ENCODE data around the gene CCNL2. TPM values are rescaled to one million over a fixed set of nuclear protein-coding genes. Genes with fewer than 3 reads are reported as not detected.
A peak's percentile ranks its signal among the peaks of the same experiment; 100 is the strongest.

CCNL2 gene
- total and polyA plus RNA-seq, 8 donors: 33.4 to 739 (median 277) TPM

DNA sequence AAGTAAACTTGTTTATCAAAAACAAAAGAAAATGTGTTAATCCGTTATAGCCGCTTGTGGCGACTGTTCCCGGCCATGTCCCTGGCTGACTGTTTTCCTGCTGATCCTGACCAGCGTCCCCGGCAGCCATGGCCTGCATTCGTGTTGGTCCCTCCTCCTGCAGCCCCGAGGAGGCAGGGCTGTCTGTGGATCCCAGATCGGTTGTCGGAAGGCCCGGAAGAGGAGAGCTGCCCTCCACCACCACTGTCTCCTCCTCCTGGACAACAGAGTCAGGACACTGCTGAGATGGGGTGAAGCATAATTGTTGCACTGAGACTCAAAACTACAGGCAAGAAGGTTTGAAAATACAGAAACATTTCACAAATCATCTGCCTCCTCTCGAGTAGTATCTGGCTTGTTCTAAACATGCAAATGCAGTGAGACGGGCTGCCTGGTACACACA lies 37.1 kb downstream of the CCNL2 start:
- Histone ChIP-seq H3K36me3 (no peaks in the 10 kb centered on the region), H3K27me3 (peaks cover 0 to 36% (median 12%) of the 10 kb centered on the region in 3 donors), H3K9me3 (no peaks in the 10 kb centered on the region), H3K27ac (peak overlapping the region; percentile 8 to 89 (median 84)), H3K4me1 (peaks cover 20 to 50% (median 39%) of the 10 kb centered on the region in 4 donors), H3K4me3 (no peak overlapping the region)
- 21 to 31% (median 29%) methylated on average over 13 of the region's 13 CpGs for WGBS, 5 donors
- no peak for TF ChIP-seq POLR2A (IDR thresholded peaks at IDR 0.05)
- peak in 1 of 2 donors; percentile 79 for DNase-seq
- intact Hi-C loops (cut with DNase I; ENCODE audit: low total_unique reads): no loop called here

DNA sequence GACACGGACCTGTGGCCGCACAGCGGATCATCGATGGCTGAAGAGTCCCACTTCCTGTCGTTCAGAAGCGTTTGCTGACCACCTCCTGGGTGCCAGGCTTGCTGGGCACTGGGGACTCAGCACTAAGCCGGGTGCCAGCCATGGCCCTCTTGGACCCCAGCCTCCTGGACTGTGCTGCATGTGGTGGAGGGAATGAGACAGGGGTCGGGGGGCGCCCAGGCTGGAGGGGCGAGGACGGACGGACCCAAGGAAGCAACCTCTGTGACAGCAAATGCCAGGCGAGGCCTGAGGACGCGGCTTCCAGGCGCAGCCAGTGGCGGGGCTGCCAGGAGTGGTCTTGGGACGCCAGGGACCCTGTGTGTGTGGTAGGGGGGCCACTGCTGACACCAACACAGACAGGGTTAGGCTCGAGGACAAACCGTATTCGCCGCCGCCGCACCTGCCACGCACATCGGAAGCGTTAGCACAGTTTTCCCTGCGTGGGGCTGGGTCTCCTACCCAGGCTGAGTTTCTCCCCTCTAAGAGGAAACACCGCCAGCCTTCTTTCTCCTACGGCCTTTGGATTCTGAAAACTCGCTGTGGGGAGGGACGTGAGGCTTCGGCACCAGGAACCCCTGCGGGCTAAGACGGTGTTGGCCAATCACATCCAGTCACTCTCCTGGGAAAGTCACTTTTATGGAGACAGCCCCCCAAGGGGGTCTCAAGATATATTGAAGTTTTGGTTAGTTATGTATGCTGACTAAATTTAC lies 37.7 kb downstream of the CCNL2 start:
- Histone ChIP-seq H3K27me3 (peaks cover 0 to 42% (median 18%) of the 10 kb centered on the region in 3 donors), H3K4me1 (peaks cover 26 to 56% (median 45%) of the 10 kb centered on the region in 4 donors), H3K9me3 (no peaks in the 10 kb centered on the region), H3K27ac (peak overlapping the region; percentile 8 to 89 (median 84)), H3K4me3 (no peak overlapping the region), H3K36me3 (no peaks in the 10 kb centered on the region)
- 75 to 79% (median 76%) methylated on average over 25 to 35 of the region's 35 CpGs for WGBS, 5 donors
- no peak for TF ChIP-seq POLR2AphosphoS5 (IDR thresholded peaks at IDR 0.05)
- no peak for TF ChIP-seq EP300 (IDR thresholded peaks at IDR 0.05)
- TF ChIP-seq, protein P1, sequence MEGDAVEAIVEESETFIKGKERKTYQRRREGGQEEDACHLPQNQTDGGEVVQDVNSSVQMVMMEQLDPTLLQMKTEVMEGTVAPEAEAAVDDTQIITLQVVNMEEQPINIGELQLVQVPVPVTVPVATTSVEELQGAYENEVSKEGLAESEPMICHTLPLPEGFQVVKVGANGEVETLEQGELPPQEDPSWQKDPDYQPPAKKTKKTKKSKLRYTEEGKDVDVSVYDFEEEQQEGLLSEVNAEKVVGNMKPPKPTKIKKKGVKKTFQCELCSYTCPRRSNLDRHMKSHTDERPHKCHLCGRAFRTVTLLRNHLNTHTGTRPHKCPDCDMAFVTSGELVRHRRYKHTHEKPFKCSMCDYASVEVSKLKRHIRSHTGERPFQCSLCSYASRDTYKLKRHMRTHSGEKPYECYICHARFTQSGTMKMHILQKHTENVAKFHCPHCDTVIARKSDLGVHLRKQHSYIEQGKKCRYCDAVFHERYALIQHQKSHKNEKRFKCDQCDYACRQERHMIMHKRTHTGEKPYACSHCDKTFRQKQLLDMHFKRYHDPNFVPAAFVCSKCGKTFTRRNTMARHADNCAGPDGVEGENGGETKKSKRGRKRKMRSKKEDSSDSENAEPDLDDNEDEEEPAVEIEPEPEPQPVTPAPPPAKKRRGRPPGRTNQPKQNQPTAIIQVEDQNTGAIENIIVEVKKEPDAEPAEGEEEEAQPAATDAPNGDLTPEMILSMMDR (IDR thresholded peaks at IDR 0.05): no peak
- no peak for TF ChIP-seq POLR2A (IDR thresholded peaks at IDR 0.05)
- intact Hi-C loops (cut with DNase I; ENCODE audit: low total_unique reads): no loop called here
- peak in 1 of 2 donors; percentile 12 for DNase-seq

DNA sequence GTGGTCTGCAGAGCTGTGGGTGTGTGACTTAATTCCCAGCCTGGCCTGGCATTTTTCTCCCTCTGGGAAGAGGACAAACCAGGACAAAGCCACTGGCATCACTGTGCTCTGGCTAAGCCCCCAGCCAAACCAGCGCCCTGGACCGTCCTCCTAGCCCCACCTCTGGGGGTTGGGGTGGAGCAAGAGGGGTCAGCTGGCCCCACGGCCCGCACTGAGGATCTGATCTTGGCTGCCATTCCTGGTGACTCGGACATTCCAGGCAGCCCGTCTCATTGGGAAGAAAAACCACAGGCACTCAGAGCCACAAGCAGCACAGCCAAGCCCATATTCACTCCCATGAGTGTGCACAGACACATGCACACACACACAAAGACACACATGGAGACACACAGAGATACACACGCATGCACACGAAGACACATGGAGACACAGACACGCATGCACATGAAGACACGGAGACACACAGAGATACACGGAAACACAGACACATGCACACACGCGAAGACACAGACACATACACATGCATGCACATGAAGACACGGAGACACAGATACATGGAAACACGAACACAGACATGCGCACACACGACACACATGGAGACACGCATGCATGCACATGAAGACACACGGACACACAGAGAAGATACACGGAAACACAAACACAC lies 38.5 kb downstream of the CCNL2 start:
- peaks cover 34 to 64% (median 52%) of the 10 kb centered on the region in 4 donors for H3K4me1 ChIP-seq
- peak in 1 of 3 donors; percentile 57 for TF ChIP-seq POLR2AphosphoS5 (IDR thresholded peaks at IDR 0.05)
- no peak for TF ChIP-seq EP300 (IDR thresholded peaks at IDR 0.05)
- peak in 1 of 2 donors; percentile 68 for DNase-seq
- intact Hi-C loops (cut with DNase I; ENCODE audit: low total_unique reads): no loop called here
- WGBS, 5 donors: 64 to 69% (median 65%) methylated on average over 19 to 20 of the region's 20 CpGs
- no peak overlapping the region for H3K4me3 ChIP-seq
- H3K9me3 ChIP-seq: no peaks in the 10 kb centered on the region
- no peaks in the 10 kb centered on the region for H3K36me3 ChIP-seq
- H3K27ac ChIP-seq: peak overlapping the region; percentile 30 to 89 (median 85)
- peaks cover 0 to 50% (median 19%) of the 10 kb centered on the region in 3 donors for H3K27me3 ChIP-seq

DNA sequence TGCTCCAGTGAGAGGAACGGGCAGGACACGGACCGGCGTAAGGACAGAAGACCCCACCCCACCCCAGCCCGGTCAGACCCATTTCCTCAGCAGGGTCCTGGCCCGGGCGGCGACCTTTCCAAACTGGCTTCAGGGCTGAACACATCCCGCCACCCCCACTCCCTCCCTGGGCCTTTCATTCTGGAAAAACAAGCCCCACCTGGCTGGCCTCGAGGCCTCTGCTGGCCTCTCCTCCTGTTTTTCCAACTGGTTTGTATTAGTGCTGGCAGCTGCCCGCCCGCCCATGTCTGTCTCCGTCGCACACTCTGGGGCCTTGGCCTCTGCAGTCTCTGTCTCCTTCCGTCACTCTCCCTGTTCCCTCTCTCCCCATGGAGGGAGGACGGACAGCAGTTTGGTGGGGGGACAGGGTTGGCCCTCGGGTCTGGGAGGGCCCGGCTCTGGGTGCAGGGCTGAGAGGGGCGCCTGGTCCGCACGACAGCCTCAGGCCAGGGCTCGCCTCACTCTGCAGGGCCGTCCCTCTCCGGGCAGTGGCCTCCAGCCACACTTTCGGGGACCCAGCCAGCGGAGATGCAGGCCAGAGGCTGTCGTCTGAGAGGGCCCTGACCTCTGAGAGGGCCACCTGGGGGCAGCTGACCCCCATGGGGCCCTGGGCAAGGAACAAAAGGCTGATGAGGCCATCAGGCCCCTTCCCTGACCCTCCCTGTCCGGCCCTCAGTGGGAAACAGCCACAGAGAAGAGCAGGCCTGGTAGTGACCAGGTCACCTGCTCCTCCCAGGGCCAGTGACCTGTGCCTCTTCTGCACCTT lies 39.3 kb downstream of the CCNL2 start:
- Histone ChIP-seq H3K36me3 (peaks cover 0 to 1% (median 0%) of the 10 kb centered on the region in 4 donors), H3K27ac (peak overlapping the region; percentile 30 to 89 (median 85)), H3K4me3 (no peak overlapping the region), H3K27me3 (peaks cover 0 to 57% (median 27%) of the 10 kb centered on the region in 3 donors), H3K9me3 (no peaks in the 10 kb centered on the region), H3K4me1 (peaks cover 42 to 71% (median 60%) of the 10 kb centered on the region in 4 donors)
- intact Hi-C loops (cut with DNase I; ENCODE audit: low total_unique reads): no loop called here
- peak in 1 of 2 donors; percentile 73 for DNase-seq
- TF ChIP-seq POLR2AphosphoS5 (IDR thresholded peaks at IDR 0.05) (no peak), POLR2A (IDR thresholded peaks at IDR 0.05) (no peak), EP300 (IDR thresholded peaks at IDR 0.05) (no peak)
- TF ChIP-seq, protein P1 (IDR thresholded peaks at IDR 0.05): no peak
- WGBS, 5 donors: 44 to 64% (median 59%) methylated on average over 17 to 28 of the region's 28 CpGs

DNA sequence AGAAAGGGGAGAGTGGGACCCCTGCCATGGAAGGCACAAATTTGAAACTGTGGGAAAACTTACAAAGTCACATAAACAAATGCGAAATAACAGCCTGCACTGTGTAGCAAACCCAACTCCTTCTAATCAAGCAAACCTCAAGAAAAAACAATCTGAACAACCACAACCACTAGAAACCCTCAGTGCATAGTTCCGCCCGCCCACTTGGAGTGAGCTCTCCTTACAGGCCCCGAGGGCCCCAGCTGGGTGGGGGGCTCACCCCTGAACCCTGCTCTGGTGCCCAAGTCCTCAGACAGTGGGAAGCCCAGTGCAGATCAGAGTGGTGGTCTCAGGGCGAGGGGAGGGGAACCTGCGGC lies 39.8 kb downstream of the CCNL2 start:
- DNase-seq: peak in 1 of 2 donors; percentile 55
- peaks cover 47 to 77% (median 66%) of the 10 kb centered on the region in 4 donors for H3K4me1 ChIP-seq
- no peak overlapping the region for H3K4me3 ChIP-seq
- intact Hi-C loops (cut with DNase I; ENCODE audit: low total_unique reads): no loop called here
- peaks cover 0 to 63% (median 33%) of the 10 kb centered on the region in 3 donors for H3K27me3 ChIP-seq
- 49 to 64% (median 56%) methylated on average over 6 of the region's 6 CpGs for WGBS, 5 donors
- H3K27ac ChIP-seq: peak overlapping the region; percentile 30 to 89 (median 85)
- peaks cover 0 to 7% (median 2%) of the 10 kb centered on the region in 4 donors for H3K36me3 ChIP-seq
- H3K9me3 ChIP-seq: no peaks in the 10 kb centered on the region
- TF ChIP-seq, protein P1 (IDR thresholded peaks at IDR 0.05): no peak
- TF ChIP-seq EP300 (IDR thresholded peaks at IDR 0.05) (no peak), POLR2AphosphoS5 (IDR thresholded peaks at IDR 0.05) (no peak), POLR2A (IDR thresholded peaks at IDR 0.05) (no peak)
